GM18499 (cell line): ENCODE data around the gene MBTPS1.
"Not testable (repeated sequence)": the region's sequence is repeated elsewhere in the genome, so short reads cannot be mapped to it uniquely, and the experiment has no call there.

Experiments used
- ATAC-seq: cut with Tn5 transposase; IDR thresholded peaks from one replicate; pipeline ENCODE4 v1.9.1; 2021; ENCODE audit warnings: moderate number of reproducible peaks; ENCODE audit not compliant: insufficient read depth, unreplicated experiment

MBTPS1 gene

GRCh38 chr16:84137769-84138357, 21.1 kb upstream of the MBTPS1 start:
- no peak for ATAC-seq

- ATAC-seq = no peak
These were observed 20.5 kb upstream of the MBTPS1 start for GRCh38 chr16:84137287-84137686.

GRCh38 chr16:84136331-84137125, 19.8 kb upstream of the MBTPS1 start:
- ATAC-seq = no peak

GRCh38 chr16:84132527-84133285, 16.0 kb upstream of the MBTPS1 start:
- ATAC-seq = no peak

GRCh38 chr16:84131117-84131516, 14.4 kb upstream of the MBTPS1 start:
- no peak for ATAC-seq

- ATAC-seq = no peak
These were observed 7.7 kb upstream of the MBTPS1 start for GRCh38 chr16:84124257-84125073.

- no peak for ATAC-seq
These were observed 4.3 kb upstream of the MBTPS1 start for GRCh38 chr16:84121007-84121406.

- no peak for ATAC-seq
These were observed 3.3 kb upstream of the MBTPS1 start for GRCh38 chr16:84120023-84120422.

GRCh38 chr16:84119368-84119767, 2.6 kb upstream of the MBTPS1 start:
- ATAC-seq = no peak

- ATAC-seq = not testable (repeated sequence)
These were observed 1.6 kb upstream of the MBTPS1 start for GRCh38 chr16:84118315-84118714.

GRCh38 chr16:84117494-84117843, 727 bp upstream of the MBTPS1 start:
- no peak for ATAC-seq

- peak; percentile 22 for ATAC-seq
These were observed 623 bp downstream of the MBTPS1 start for GRCh38 chr16:84115919-84116719.

- not testable (repeated sequence) for ATAC-seq
These were observed 4.8 kb downstream of the MBTPS1 start for GRCh38 chr16:84111949-84112348.

- ATAC-seq = no peak
These were observed 5.2 kb downstream of the MBTPS1 start for GRCh38 chr16:84111525-84111924.

GRCh38 chr16:84110527-84110926, 6.2 kb downstream of the MBTPS1 start:
- no peak for ATAC-seq

GRCh38 chr16:84109598-84110335, 7.0 kb downstream of the MBTPS1 start:
- ATAC-seq = no peak

- no peak for ATAC-seq
These were observed 8.8 kb downstream of the MBTPS1 start for GRCh38 chr16:84107921-84108320.

- ATAC-seq = no peak
These were observed 10.6 kb downstream of the MBTPS1 start for GRCh38 chr16:84105948-84106740.
